HG02970 (cell line): ENCODE data around the gene IRF9.

ENCODE experiments used
- ATAC-seq: cut with Tn5 transposase; IDR thresholded peaks from one replicate; pipeline ENCODE4 v1.9.1; 2021; ENCODE audit warnings: mild to moderate bottlenecking, moderate library complexity, moderate number of reproducible peaks; ENCODE audit not compliant: unreplicated experiment, low FRiP score

IRF9 gene

DNA sequence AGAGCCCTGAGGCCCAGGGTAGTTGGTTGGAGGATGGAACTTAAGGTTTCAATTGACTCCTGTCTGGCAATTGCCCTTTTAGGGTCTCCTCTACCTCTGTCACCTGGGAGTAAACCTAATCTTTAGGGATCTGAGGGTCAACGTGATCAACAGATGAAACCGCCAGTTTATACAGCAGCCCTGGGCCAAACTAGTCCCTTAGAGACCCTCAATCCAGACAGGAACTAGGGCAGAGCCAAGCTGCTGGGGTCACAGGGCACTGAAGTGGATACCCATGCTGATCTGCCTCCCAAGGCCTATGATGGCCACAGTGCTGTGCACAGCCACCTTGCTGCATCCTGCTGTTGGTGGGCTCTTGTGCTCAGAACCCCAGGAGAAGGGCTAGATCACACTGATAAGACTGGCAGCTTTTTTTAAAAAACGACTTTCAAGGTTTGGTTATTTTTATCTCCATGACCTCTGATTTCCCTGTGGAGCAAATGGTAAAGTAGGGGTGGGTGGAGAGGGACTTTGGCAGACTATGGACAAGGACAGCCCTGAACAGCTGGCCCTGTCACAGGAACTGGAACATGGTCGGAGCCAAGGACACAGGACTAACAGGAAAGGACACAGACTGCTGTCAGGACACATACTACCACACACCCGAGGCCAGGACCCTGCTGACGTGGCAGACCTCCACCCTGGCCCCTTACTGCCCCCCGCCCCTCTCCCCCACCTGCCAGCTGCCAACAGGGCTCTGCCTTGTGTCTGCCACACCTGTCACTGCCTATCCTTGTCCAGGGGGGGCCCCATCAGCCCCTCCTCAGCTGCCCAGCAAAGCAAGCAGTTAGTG, 30.1 kb upstream of the IRF9 start:
- no peak for ATAC-seq

DNA sequence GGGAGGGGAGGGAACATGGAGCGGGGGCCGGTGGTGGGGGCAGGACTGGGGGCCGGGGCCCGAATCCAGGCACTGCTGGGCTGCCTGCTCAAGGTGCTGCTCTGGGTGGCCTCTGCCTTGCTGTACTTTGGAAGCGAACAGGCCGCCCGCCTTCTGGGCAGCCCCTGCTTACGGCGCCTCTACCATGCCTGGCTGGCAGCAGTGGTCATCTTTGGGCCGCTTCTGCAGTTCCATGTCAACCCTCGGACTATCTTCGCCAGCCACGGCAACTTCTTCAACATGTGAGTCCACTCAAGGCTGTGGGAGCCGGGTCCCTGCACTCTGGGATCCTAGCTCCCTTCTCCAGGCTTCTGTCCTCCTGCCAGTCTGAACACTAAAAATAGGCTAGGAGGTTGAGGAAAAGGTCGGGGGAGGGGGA, 29.5 kb upstream of the IRF9 start:
- ATAC-seq, result no peak

DNA sequence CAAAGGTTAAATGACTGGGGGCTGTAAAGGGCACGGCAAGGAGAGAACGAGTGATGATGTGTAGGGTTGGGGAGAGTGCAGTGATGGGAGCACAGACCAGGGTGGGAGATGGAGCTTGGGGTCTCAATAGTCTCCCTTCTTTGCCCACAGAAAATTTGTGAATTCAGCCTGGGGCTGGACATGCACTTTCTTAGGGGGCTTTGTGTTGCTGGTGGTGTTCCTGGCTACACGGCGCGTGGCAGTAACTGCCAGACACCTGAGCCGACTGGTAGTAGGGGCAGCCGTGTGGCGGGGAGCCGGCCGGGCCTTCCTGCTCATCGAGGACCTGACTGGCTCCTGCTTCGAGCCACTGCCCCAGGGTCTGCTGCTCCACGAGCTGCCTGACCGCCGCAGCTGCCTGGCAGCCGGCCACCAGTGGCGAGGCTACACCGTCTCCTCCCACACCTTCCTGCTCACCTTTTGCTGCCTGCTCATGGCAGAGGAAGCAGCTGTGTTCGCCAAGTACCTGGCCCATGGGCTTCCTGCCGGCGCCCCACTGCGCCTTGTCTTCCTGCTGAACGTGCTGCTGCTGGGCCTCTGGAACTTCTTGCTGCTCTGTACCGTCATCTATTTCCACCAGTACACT, 28.9 kb upstream of the IRF9 start:
- no peak for ATAC-seq

DNA sequence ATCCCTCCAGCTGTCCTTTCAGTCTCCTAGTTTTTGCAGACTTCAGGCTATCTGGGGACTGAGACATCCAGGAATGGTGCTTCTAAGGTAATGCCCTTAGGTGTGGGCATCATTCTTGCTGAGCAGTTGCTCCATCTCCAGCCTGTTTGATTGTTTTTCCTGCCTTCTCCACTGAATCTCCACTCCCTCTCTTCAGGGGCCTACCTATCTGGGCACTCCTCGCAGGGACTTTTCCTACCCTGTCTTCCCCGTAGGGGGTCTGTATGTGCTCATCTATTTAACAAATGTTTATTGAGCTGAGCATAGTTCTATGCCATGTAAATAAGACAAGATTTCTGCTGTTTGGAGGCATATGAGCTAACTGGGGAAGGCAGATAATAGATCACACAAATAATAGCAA, 28.1 kb upstream of the IRF9 start:
- no peak for ATAC-seq

DNA sequence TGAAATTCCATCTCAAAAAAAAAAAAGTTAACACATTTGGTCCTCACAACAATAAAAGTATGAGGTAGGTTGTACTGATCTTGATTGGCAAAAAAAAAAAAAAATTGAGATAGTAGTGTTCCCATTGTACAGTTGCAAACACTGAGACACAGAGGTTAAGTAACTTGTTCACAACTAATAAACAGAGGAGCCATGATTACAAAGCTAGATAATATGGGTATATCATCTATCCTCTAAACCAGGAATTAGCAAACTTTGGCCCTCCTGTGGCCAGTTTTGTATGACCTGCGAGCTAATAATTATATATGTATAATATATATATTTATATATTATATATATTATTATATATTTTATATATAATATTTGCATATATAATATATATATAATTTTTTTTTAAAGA, 27.3 kb upstream of the IRF9 start:
- no peak for ATAC-seq

DNA sequence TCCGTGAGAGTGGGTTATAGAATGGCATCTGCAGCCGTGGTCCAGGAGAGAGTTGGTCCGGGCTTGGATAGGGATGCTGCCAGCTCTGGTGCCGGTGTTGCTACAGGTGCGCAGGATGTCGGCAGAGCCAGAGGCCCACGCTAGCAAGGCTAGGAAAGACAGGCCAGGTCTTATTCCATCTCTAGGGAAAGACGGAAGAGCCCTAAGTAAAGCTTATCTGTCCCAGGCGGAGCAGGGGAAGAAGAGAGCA, 25.6 kb upstream of the IRF9 start:
- no peak for ATAC-seq

DNA sequence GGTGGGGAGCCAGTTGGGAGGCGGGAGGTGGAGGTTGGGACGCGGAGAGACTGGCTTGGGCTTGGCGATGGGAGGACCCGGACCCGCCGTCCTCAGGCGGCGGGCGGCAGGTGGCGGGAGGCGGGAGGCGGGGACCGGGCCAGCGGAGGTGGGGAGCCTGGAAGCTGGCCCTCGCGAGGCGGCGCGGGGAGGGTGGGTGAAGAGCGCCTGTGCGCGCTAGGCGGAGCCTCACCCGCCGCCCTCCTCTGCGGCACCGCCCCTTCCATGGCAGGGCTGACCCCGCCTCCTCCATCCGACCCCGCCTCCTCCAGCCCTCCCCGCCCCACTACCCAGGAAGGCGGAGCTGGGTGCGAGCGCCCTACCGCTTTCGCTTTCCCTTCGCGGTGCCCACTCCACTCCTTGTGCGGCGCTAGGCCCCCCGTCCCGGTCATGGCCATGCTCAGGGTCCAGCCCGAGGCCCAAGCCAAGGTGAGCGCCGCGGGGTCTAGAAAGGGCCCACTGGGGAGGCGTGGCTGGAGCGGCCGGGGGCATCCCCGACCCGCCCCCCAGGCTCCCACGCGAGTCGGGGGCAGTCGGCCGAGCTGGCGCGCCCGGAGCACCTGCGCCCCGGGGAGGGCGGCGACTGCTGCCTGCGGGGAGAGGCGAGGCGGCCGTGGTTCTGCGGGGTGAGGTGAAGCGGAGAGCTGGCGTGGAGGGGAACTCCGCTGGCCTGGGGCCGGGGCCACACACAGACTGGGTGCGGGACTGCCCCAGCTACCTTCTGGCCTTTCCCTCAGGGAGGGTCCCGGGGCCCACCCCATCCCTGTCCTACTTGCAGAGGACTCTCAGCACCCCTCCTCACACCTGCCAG, 25.0 kb upstream of the IRF9 start, which contains the start of gene PSME1:
PSME1 (plus strand) TSS at position 361 of the 850 bp plus-strand sequence; CDS start at position 430, 69 bp downstream.
- ATAC-seq, result peak; percentile 84

DNA sequence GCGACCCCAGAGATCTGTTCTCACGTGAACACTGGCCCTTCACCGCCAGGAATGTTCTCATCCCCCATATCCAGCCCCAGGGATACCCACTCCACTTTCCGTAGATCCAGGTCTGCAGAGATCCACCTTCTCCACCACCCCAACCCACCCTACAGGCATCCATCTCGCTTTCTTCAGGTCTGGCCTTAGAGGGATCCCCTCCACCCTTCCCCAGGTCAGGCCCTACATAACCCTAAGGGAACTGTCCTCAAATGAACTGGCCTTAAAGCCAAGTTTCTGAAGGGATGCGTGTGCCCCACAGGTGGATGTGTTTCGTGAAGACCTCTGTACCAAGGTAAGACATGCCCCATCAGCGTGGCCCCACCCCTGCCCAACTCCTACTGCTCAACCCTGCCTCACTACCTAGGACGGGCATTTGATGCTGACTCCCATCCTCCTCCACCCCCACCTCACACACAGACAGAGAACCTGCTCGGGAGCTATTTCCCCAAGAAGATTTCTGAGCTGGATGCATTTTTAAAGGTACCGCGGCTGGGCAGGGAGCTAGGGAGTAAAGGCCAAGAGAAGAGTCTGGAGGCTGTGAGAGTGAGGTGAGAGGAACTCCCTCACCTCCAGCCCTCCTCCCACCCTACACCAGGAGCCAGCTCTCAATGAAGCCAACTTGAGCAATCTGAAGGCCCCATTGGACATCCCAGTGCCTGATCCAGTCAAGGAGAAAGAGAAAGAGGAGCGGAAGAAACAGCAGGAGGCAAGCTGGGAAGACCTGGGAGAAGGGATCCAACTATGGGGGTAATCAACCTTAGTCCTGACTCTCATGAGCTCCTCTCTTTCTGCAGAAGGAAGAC, 24.2 kb upstream of the IRF9 start:
- no peak for ATAC-seq

DNA sequence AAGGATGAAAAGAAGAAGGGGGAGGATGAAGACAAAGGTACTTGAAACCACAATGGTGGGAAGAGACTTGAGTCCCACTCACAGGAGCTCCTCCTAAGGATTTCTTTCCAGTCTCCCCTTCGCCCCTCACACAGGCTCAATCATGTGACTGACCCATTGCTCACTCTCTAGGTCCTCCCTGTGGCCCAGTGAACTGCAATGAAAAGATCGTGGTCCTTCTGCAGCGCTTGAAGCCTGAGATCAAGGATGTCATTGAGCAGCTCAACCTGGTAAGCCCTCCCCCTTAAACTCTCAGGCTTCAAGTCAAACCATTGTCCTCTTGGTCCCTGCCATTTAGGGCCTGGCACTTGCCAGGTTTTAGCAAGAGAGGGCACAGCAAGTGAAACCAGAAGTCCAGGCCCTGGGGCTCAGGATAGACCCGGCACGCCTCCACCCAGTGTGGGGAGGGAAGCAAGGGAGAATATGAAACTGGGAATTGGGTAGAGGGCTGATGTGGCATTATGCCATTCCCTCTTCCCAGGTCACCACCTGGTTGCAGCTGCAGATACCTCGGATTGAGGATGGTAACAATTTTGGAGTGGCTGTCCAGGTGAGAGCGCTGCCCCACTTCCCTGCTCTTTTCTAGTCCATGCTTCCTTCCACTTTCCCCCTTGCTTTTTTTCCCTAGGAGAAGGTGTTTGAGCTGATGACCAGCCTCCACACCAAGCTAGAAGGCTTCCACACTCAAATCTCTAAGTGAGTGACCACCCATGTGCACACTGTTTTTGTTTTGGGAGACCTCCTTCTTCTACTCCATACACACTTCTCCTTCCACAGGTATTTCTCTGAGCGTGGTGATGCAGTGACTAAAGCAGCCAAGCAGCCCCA, 23.3 kb upstream of the IRF9 start:
- ATAC-seq, result no peak

DNA sequence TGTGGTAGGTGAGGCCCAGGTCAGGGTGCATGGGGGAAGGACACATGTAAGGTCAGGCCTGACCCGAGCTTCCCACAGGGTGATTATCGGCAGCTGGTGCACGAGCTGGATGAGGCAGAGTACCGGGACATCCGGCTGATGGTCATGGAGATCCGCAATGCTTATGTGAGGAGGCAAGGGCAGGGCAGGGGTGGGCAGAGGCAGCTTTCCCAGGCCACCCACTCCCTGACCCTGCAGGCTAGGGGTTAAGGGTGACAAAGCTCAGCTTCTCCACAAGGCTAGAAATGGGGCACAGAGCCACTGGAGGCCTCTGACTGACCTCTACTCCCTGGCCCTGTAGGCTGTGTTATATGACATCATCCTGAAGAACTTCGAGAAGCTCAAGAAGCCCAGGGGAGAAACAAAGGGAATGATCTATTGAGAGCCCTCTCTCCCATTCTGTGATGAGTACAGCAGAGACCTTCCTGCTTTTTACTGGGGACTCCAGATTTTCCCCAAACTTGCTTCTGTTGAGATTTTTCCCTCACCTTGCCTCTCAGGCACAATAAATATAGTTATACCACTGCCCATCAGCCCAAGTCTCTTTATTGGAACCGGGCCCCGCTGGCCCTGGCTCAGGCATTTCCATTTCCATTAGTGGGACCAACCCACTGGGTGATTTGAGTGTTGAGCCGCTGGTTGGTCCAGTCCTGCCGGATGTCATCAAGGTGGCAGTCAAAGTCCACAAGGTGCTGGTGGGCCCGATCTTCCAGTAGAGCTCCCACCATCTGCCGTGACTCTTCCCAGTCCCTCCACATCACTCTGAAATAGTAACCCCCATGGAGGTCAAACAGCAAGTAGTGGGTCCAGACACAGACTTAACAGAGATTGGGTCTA, 22.4 kb upstream of the IRF9 start:
- no peak for ATAC-seq

DNA sequence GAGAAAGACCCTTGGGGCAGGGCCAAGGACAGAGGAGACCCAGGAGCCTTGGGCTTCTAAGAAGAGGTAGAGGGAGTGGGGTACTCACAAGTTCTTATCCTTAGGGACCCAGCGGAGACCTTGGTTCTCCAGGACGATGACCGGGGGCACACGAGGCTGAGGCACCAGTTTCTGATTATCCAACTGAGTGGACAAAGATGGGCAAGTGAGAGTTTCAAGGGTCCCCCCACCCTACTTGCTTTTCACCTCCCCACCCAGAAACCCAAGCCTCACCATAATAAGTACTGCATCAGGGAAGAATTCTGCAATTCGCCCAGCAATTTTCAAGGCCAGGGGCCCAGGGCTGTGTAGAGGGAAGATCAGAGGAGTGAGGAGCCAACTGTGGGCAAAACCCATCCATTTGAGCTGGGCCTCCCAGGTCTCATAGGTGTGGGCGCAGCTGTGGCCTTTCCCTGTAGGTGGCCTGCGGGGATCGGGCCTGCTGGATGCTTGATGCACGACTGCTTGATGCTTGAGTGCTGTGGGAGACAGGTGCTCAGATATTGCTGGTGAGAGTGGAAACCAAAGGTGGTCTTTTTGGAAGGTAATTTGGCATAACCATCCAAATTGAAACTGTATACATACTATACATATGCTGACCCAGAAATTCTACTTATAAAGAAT, 21.7 kb upstream of the IRF9 start:
- no peak for ATAC-seq

DNA sequence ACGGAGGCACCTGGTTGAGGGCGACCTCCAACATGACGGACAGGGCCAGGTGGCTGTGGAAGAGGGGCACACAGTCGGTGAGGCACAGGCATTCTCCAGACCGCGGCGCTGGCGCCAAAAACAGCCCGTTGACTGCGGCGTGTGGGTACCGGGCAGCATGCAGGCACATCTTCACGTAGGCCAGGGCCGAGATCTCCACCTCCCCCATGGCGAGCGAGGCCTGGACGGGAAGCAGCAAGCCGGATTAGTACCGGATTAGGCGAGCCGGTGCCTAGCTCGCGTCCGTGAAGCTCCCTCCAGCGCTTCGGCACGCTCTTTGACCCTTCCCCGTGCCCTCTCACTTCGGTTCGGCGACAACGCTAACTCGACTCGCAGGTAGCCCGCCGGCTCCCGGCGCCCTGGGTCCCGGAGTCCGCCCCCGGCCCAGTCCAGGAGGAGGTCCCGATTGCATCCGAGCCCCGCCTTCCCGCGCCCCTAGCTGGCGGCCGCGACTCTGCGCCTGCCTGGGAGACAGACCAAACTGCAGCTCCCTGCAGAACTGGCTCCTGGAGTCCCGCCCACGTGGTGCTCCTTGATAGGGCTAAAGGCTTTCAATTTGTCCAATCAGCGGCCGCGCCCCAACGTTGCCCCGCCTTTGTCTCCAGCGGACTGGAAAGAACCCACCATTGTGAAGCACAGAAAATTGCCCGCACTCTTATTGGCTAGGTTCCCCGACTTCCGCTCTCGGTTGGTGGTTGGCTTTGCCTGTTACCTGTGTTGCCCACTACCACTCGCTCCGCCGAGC, 19.8 kb upstream of the IRF9 start, which contains the start of gene EMC9:
EMC9 (minus strand) TSS at position 495 of the 784 bp plus-strand sequence; CDS start at position 208, 287 bp downstream.
- peak; percentile 84 for ATAC-seq

DNA sequence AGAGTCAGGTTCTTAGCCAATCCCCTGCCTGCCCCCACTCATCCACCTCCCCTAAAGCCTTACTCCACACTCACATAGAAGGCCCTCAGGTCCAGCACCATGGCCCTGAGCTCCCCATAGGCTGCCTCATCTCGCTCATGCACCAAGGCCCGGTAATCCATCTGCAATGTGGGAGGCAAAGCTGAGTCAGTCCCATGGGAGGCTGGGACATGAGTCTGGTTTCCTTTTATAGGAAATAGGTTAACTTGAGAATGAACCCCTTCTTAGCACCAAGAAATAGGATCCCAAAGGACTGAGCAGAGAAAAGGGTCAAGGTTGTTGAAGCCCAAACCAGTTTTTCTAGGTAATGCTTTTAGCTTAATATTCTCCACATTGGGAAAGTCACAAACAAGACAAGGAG, 17.6 kb upstream of the IRF9 start:
- no peak for ATAC-seq

DNA sequence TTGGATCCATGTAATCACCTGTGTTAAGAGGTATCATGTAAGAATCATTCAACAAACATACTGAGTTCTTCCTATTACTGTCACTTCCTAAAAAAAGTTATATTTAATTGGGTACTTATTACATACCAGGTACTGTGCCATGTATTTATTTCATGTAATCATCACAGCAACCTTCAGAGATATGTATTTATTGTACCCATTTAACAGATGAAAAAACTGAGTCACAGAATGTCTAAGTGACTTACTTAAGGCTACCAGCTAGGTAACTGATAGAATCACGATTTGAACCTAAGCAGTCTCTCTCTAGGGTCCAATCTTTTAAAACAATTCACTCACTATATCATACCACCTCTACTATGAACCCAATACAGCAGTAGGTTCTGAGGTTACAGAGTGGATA, 16.6 kb upstream of the IRF9 start:
- no peak for ATAC-seq

DNA sequence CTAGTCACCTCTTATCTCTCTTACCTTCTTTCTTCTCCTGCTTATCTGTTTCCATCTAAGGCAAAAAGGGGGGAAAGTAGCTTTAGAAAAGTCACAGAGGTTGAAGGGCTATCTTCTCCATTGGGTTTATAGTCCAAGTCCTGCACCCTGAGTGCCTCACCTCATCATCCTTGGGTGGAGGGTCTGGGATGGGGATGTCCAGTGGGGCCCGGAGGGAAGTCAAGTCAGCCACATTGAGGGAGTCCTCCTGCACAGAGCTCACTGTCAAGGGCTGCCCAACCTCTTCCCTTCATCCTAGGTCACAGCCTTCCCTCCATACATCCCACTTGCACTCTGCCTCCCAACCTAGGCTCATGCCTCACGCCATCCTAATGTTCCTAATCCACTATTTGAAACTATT, 15.8 kb upstream of the IRF9 start:
- no peak for ATAC-seq

DNA sequence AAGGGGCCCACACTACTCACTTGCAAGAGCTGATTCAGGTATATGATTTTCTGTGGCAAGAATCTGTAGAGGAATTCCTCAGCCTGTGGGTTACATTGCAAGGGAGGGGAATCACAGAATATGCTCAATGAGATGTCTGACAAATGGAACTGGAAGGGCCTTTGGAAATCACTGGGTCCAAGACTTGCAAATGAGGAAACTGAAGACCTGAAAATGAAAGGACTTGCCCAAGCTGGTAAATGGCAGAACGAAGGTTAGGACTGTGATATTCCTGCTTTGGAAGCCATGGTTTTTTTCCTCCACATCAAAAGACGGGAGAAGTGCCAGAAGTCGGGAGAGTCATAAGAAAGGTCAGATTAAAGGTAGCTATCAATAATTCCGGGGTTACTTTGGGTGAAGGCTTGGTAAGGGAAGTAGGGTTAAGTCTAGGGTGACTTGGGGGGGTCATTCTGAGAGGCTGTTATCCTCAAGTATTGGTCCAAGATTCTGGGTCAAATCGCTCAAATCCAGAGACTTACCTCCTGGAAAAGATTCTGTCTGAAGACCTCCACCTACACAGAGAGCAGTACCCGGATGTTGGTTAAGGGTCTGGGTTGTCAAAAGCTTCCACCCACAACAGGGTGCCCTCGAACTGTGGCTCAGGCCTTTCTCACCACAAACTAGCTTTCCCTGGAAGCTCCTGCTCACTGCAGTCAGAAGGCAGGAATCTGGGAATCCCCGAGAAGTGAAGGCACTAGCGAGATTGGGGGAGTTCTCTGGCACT, 15.2 kb upstream of the IRF9 start:
- ATAC-seq, result no peak
